GM19467 (cell line): Measurements from ENCODE around the gene PIK3C2B.
"Not testable (repeated sequence)": the region's sequence is repeated elsewhere in the genome, so short reads cannot be mapped to it uniquely, and the experiment has no call there.

Experiments
- ATAC-seq: cut with Tn5 transposase; IDR thresholded peaks from one replicate; pipeline ENCODE4 v1.9.1; 2021; ENCODE audit warnings: mild to moderate bottlenecking, moderate library complexity; ENCODE audit not compliant: unreplicated experiment

PIK3C2B gene, protein sequence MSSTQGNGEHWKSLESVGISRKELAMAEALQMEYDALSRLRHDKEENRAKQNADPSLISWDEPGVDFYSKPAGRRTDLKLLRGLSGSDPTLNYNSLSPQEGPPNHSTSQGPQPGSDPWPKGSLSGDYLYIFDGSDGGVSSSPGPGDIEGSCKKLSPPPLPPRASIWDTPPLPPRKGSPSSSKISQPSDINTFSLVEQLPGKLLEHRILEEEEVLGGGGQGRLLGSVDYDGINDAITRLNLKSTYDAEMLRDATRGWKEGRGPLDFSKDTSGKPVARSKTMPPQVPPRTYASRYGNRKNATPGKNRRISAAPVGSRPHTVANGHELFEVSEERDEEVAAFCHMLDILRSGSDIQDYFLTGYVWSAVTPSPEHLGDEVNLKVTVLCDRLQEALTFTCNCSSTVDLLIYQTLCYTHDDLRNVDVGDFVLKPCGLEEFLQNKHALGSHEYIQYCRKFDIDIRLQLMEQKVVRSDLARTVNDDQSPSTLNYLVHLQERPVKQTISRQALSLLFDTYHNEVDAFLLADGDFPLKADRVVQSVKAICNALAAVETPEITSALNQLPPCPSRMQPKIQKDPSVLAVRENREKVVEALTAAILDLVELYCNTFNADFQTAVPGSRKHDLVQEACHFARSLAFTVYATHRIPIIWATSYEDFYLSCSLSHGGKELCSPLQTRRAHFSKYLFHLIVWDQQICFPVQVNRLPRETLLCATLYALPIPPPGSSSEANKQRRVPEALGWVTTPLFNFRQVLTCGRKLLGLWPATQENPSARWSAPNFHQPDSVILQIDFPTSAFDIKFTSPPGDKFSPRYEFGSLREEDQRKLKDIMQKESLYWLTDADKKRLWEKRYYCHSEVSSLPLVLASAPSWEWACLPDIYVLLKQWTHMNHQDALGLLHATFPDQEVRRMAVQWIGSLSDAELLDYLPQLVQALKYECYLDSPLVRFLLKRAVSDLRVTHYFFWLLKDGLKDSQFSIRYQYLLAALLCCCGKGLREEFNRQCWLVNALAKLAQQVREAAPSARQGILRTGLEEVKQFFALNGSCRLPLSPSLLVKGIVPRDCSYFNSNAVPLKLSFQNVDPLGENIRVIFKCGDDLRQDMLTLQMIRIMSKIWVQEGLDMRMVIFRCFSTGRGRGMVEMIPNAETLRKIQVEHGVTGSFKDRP (N-terminal part only)

GRCh38 chr1:204494281-204495077 lies at the start of gene PIK3C2B:
Gene PIK3C2B, minus strand, starts transcription at chr1:204494805. Its CDS starts 25,003 bp downstream, at chr1:204469802.
- peak; percentile 64 for ATAC-seq

- no peak for ATAC-seq
Measured at GRCh38 chr1:204544321-204544720, 49.7 kb upstream of the PIK3C2B start.

- no peak for ATAC-seq
Measured at GRCh38 chr1:204541626-204542025, 47.0 kb upstream of the PIK3C2B start.

- no peak for ATAC-seq
Measured at GRCh38 chr1:204532832-204533231, 38.2 kb upstream of the PIK3C2B start.

- ATAC-seq = peak; percentile 79
Measured at GRCh38 chr1:204530932-204531331, 36.3 kb upstream of the PIK3C2B start.

DNA sequence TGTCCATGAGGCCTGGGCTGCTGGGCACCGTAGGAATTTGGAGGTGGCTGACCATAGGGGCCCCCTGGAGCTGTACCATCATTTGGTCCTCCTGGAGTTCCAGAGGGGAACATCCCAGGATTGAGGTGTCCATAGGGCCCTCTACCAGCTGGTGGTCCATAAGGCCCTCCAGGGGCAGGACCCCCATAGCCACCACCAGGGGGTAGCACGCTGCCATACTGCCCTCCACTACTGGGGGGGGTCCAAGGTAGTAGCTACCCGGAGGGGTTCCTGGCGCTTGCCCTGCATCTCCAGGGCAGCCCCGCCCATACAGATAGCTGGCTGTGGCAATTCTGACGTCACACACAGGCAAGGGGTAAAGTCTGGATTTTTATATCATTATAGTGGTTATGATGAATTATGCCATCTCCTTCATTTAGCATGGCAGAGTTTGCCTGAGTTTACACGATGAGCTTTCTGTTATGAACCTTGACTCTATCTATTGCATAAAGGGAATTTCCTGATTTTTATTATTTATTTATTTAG lies 34.8 kb upstream of the PIK3C2B start:
- no peak for ATAC-seq

GRCh38 chr1:204528677-204529076 lies 34.1 kb upstream of the PIK3C2B start:
- ATAC-seq = no peak

GRCh38 chr1:204528241-204528640 lies 33.6 kb upstream of the PIK3C2B start:
- no peak for ATAC-seq

- peak; percentile 41 for ATAC-seq
Measured at GRCh38 chr1:204524986-204525385, 30.4 kb upstream of the PIK3C2B start.

- ATAC-seq = no peak
Measured at GRCh38 chr1:204523605-204524215, 29.1 kb upstream of the PIK3C2B start.

DNA sequence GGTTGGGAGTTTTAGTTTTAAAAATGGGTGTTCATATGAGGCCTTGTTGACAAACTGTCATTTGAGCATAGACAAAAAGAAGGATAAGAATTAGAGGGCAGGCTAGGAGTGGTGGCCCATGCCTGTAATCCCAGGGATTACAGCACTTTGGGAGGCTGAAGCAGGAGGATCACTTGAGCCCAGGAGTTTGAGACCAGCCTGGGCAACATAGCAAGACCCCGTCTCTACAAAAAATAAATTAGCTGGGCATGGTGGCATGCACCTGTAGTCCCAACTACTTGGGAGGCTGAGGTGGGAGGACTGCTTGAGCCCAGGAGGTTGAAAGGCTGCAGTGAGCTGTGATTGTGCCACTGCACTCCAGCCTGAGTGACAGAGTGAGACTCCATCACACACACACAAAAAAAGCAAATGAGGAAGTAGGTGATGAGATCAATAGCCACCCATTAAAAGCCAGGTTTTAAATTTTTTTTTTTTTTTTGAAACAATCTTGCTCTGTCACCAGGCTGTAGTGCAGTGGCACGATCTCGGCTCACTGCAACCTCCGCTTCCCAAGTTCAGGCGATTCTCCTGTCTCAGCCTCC lies 27.4 kb upstream of the PIK3C2B start:
- ATAC-seq = not testable (repeated sequence)

DNA sequence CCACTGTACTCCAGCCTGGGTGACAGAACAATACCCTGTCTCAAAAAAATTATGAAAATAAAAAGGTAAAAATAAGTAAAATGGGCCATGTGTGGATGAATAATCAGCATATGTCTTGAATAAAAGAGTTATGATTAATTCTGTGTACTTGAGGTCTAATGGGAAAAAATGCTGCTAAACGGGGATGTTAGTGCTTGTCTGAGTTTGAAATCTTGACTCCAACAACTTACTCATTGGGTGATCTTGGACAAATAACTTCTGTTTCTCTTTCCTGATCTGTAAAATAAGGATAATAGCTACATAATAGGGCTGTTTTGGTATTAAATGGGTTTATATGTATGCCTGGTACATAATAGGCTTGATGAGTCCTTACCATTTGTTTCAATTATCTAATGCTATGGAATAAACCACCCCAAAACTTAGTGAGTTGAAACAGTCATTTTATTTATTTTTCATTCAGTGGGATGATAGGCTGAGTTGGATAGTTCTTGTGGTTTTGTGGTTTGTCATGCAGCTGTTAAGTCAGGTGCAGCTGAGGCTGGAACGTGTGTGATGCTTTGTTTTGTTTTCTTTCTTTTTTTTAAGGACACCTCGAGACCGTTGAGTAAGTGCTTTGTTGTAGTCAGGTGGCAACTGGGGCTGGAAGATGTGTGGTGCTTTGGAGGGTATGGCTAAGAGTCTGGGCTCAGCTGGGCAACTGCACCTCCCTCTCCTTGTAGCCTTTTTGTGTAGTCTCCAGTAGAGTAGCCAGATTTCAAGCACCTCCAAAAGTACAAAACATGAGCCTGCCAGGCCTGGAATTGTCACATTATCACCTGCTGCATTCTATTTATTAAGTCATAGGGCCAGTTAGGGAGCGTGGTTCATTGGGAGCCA lies 26.5 kb upstream of the PIK3C2B start:
- ATAC-seq = peak; percentile 42

DNA sequence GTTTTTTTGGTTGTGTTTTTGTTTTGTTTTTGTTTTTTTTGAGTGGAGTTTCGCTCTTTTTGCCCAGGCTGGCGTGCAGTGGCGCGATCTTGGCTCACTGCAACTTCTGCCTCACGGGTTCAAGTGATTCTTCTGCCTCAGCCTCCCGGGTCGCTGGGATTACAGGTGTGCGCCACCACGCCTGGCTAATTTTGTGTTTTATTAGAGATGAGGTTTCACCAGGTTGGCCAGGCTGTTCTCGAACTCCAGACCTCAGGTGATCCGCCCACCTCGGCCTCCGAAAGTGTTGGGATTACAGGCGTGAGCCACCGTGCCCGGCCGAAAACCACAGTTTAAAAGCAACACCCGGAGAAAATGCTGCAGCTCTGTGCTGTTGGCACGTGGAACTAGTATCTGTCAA lies 22.8 kb upstream of the PIK3C2B start:
- ATAC-seq = not testable (repeated sequence)

DNA sequence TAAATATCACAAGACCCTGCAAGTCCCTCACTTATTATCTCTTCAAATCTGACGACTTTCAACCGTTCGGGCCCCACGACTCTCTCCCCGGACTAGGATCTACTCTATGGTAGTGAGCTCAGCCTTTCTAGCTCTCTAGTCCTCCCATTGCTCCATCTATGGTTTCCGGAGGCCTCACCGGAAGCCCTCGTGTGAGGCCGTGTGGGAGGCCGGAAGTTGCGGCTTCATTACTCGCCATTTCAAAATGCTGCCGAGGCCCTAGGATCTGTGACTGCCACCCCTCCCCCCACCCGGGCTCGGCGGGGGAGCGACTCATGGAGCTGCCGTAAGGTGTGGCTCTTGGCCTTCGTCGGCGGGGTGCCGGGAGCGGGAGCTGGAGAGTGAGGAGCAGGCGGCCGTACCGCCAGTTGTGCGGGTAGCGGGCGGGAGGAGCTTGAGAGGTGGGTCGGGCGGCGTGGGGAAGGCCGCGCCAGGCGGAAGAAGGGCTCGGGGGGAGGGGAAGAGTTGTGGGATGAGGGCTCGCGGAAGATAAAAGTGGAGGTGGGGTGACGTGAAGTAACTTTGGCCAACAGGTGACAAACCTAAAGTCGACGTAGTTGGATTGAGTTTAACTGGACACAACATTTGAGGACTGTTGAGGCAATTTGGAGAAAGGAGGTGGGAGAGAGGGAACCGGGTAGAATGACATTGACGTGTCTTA lies 21.7 kb upstream of the PIK3C2B start, which contains the start of gene MDM4:
TSS of gene MDM4 (plus strand) at position 227 of the 700 bp plus-strand sequence. CDS start 9,113 bp downstream, outside the sequence.
- ATAC-seq = peak; percentile 73

GRCh38 chr1:204514828-204515227 lies 20.2 kb upstream of the PIK3C2B start:
- no peak for ATAC-seq

GRCh38 chr1:204513117-204513716 lies 18.6 kb upstream of the PIK3C2B start:
- peak; percentile 38 for ATAC-seq

GRCh38 chr1:204511366-204511765 lies 16.8 kb upstream of the PIK3C2B start:
- no peak for ATAC-seq
